ENCODE measurements around the gene HLA-E. TPM values are rescaled to one million over a fixed set of nuclear protein-coding genes. Genes with fewer than 3 reads are reported as not detected.
"Not testable (repeated sequence)": the region's sequence is repeated elsewhere in the genome, so short reads cannot be mapped to it uniquely, and the experiment has no call there.

The HLA-E gene
- total RNA-seq, 1 donor from 2014 or later, result 152 TPM

GRCh38 chr6:30470968-30471367, 18.3 kb upstream of the HLA-E start:
- no peak for ATAC-seq
- intact Hi-C loops (cut with DNase I), result no loop called here
- no peak for DNase-seq (ENCODE audit: missing footprints)

DNA sequence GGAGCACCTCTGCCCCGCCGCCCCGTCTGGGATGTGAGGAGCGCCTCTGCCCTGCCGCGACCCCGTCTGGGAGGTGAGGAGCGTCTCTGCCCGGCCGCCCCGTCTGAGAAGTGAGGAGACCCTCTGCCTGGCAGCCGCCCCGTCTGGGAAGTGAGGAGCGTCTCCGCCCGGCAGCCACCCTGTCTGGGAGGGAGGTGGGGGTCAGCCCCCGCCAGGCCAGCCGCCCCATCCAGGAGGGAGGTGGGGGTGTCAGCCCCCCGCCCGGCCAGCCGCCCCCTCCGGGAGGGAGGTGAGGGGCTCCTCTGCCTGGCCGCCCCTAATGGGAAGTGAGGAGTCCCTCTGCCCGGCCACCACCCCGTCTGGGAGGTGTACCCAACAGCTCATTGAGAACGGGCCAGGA, 14.2 kb upstream of the HLA-E start:
- ATAC-seq; DNase-seq (ENCODE audit: missing footprints); intact Hi-C loops (cut with DNase I): not testable (repeated sequence)

GRCh38 chr6:30480536-30481156, 8.7 kb upstream of the HLA-E start:
- ATAC-seq (no peak), DNase-seq (ENCODE audit: missing footprints) (no peak)
- intact Hi-C loops (cut with DNase I), result loop anchor here (5.0 to 10.0 kb wide), 2 partner anchors 117 to 244 kb away; partner anchors contain the start of gene TUBB

GRCh38 chr6:30481211-30481964, 7.9 kb upstream of the HLA-E start:
- ATAC-seq, result no peak
- no peak for DNase-seq (ENCODE audit: missing footprints)
- intact Hi-C loops (cut with DNase I), result loop anchor here (5.0 to 10.0 kb wide), 2 partner anchors 116 to 243 kb away; partner anchors contain the start of gene TUBB

GRCh38 chr6:30481965-30482644, 7.2 kb upstream of the HLA-E start:
- intact Hi-C loops (cut with DNase I), result loop anchor here (5.0 to 10.0 kb wide), 2 partner anchors 115 to 243 kb away; partner anchors contain the start of gene TUBB
- DNase-seq (ENCODE audit: missing footprints) (peak; percentile 93), ATAC-seq (peak; percentile 88)

GRCh38 chr6:30483677-30484279, 5.5 kb upstream of the HLA-E start:
- intact Hi-C loops (cut with DNase I), result loop anchor here (1.0 to 10.0 kb wide), 3 partner anchors 60 to 241 kb away; partner anchors contain the start of gene TUBB
- DNase-seq (ENCODE audit: missing footprints), result no peak
- no peak for ATAC-seq

GRCh38 chr6:30485236-30485635, 4.1 kb upstream of the HLA-E start:
- no peak for ATAC-seq
- intact Hi-C loops (cut with DNase I), result loop anchor here (5.0 to 10.0 kb wide), 2 partner anchors 127 to 240 kb away; partner anchors contain the start of gene TUBB
- no peak for DNase-seq (ENCODE audit: missing footprints)

DNA sequence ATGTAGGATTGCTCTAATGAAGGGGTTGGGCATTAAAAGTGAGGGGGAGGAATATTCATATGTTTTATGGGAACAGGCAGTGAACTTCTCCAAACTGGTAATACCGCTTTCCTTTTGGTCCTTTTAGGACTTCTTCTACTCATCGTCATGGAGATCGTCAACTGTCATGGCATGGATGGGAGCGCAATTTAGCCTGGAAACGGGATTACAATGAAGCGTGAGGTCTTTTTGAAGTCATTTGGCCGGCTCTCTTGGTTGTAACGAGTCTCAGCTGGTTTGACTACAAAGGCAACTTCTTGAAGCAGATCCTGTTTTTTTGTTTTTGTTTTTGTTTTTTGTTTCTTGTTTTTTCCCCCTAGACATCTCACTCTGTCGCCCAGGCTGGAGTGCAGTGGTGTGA, 1.4 kb upstream of the HLA-E start:
- DNase-seq (ENCODE audit: missing footprints), result no peak
- ATAC-seq, result no peak
- intact Hi-C loops (cut with DNase I), result loop anchor here (5.0 to 10.0 kb wide), 2 partner anchors 124 to 237 kb away; partner anchors contain the start of gene TUBB

DNA sequence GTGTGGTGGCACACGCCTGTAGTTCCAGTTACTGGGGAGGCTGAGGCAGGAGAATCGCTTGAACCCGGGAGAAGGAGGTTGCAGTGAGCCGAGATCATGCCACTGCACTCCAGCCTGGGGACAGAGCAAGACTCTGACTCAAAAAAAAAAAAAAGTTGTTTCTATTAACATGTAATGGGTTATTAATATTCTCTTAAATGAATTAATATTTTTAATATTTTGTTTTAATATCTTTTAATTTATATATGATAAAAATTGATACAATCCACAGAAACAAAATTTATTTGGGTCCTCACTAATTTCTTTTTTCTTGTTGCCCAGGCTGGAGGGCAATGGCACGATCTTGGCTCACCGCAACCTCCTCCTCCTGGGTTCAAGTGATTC, 620 bp upstream of the HLA-E start:
- intact Hi-C loops (cut with DNase I), result loop anchor here (5.0 to 10.0 kb wide), 2 partner anchors 124 to 236 kb away; partner anchors contain the start of gene TUBB
- not testable (repeated sequence) for ATAC-seq; DNase-seq (ENCODE audit: missing footprints)

DNA sequence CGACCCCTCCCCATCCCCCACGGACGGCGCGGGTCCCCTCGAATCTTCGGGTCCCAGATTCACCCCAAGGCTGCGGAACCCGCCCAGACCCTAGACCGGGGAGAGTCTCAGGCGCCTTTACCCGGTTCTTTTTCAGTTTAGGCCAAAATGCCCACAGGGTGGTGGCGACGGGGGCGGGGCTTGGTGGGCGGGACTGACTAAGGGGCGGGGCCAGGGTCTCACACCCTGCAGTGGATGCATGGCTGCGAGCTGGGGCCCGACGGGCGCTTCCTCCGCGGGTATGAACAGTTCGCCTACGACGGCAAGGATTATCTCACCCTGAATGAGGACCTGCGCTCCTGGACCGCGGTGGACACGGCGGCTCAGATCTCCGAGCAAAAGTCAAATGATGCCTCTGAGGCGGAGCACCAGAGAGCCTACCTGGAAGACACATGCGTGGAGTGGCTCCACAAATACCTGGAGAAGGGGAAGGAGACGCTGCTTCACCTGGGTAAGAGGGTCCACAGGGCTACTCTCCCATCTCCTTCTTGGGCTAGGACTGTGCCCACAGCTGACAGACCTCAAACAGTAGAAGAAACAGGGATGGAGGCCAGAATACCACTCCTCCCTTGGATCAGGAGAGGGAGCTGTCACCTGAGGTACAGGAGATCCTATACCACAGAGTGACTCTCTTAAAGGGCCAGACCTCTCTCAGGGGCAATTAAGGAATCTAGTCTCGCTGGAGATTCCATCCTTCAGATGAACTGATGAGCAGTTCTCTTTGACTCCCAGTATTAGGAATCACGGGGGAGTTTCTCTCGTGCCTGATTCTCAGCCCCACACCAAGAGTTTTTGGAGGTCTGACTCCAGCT, 942 bp downstream of the HLA-E start:
- DNase-seq (ENCODE audit: missing footprints) (peak; percentile 91), ATAC-seq (peak; percentile 82)
- intact Hi-C loops (cut with DNase I), result no loop called here

DNA sequence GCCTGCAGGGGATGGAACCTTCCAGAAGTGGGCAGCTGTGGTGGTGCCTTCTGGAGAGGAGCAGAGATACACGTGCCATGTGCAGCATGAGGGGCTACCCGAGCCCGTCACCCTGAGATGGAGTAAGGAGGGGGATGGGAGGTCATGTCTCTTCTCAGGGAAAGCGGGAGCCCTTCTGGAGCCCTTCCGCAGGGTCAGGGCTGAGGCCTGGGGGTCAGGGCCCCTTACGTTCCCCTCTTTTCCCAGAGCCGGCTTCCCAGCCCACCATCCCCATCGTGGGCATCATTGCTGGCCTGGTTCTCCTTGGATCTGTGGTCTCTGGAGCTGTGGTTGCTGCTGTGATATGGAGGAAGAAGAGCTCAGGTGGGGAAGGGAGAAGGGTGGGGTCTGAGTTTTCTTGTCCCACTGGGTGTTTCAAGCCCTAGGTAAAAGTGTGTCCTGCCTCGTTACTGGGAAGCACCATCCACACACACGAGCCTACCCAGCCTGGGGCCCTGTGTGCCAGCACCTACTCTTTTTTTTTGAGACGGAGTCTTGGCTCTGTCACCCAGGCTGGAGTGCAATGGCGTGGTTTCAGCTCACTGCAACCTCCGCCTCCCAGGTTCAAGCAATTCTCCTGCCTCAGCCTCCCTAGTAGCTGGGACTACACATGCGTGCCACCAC, 2.1 kb downstream of the HLA-E start:
- DNase-seq (ENCODE audit: missing footprints); intact Hi-C loops (cut with DNase I); ATAC-seq: not testable (repeated sequence)

- ATAC-seq (no peak), DNase-seq (ENCODE audit: missing footprints) (no peak)
- intact Hi-C loops (cut with DNase I), result no loop called here
Observed at GRCh38 chr6:30491991-30492952, 3.0 kb downstream of the HLA-E start.

GRCh38 chr6:30493643-30494250, 4.4 kb downstream of the HLA-E start:
- no peak for DNase-seq (ENCODE audit: missing footprints)
- intact Hi-C loops (cut with DNase I), result no loop called here
- no peak for ATAC-seq

GRCh38 chr6:30494291-30494861, 5.1 kb downstream of the HLA-E start:
- intact Hi-C loops (cut with DNase I), result no loop called here

DNA sequence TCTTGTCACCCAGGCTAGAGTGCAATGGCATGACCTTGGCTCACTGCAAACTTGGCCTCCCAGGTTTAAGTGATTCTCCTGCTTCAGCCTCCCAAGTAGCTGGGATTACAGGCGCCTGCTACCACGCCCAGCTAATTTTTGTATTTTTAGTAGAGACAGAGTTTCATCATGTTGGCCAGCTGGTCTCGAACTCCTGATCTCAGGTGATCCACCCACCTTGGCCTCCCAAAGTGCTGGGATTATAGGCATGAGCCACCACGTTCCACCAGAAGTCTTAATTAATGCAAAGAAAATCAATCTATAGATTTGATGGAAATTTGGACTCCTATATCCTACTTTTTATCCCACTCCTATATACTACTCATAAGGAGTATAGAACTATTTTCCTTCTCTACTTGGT, 5.8 kb downstream of the HLA-E start:
- intact Hi-C loops (cut with DNase I); ATAC-seq; DNase-seq (ENCODE audit: missing footprints): not testable (repeated sequence)

More at GRCh38 chr6:30494291-30494861, 5.1 kb downstream of the HLA-E start:
- no peak for DNase-seq (ENCODE audit: missing footprints)
- ATAC-seq, result no peak

- intact Hi-C loops (cut with DNase I), result no loop called here
- no peak for ATAC-seq
- no peak for DNase-seq (ENCODE audit: missing footprints)
Observed at GRCh38 chr6:30495993-30496392, 6.7 kb downstream of the HLA-E start.
